GM18526 (cell line): Measurements from ENCODE around the gene CEP41.

Source experiments
- POLR2A ChIP-seq: IDR thresholded peaks from 3 replicates; pipeline ENCODE4 v1.6.1; 2011; ENCODE audit not compliant: insufficient read length; ENCODE audit errors: extremely low read depth

Gene CEP41

DNA sequence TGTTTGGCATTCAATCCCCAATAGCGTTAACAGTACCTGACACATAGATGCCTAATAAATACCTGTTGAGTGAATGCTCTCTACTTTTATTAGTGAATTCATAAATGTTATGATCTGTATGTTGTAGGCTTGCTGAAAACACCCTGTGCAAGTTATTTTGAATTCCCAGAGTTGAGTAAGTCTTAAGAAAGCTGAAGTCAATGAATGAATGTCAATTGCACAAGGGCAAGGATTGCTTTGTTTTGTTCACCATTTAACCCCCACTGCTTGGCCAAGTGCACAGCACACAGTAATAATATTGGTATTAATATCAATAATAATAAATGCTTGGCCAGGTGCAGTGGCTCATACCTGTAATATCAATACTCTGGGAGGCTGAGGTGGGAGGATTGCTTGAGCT is 50.3 kb downstream of the CEP41 start:
- no peak for TF ChIP-seq POLR2A

GRCh38 chr7:130388671-130389070 is 52.1 kb downstream of the CEP41 start:
- no peak for TF ChIP-seq POLR2A

DNA sequence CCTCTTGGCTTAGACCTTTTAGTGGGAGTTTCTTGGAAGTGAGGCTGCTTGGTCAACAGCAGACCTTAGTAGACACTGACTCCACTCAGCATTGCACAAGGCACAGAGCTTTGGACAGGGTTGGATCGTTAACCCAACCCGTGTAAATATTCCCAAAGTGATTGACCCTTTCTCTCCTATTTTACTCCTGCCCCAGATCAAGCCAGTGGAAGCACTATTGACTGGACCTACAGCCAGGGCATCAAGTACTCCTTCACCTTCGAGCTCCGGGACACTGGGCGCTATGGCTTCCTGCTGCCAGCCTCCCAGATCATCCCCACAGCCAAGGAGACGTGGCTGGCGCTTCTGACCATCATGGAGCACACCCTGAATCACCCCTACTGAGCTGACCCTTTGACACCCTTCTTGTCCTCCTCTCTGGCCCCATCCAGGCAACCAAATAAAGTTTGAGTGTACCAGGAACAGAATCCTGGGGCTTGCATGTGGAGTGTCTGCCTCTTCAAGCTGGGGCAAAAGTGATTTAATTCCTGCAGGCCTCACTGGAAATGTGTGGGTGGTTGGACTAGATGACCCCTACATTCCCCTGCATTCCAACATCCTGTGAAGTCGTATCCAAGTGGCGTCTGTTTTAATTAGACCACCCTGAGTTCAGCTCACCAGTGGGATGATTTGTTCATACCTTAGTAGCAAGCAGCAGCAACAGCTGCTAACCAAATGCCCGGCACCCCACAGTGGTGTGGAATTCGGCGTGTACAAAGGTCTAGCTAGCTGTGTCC is 53.0 kb downstream of the CEP41 start:
- TF ChIP-seq POLR2A: no peak

- no peak for TF ChIP-seq POLR2A
These were observed 53.5 kb downstream of the CEP41 start for GRCh38 chr7:130387306-130387627.

DNA sequence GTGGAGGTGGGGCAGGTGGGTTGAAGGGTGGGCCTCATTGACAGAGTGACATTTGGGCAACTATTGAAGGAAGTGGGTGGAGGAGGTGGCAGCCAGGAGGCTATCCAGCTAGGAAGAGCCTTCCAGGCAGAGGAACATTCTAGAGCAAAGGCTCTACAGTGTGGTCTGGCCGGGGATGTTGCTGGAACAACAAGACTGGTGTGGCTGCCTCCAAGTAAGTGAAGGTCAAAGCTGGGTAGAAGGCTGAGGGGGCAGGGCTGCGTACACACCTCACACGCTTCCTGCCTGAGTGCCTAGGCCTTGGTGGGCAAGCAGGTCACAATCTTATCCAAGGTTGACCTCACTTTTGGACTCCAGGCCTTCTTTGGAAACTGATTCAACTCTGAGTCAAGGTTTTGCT is 53.9 kb downstream of the CEP41 start:
- no peak for TF ChIP-seq POLR2A

GRCh38 chr7:130385600-130386066 is 55.2 kb downstream of the CEP41 start:
- no peak for TF ChIP-seq POLR2A

- TF ChIP-seq POLR2A: no peak
These were observed 55.8 kb downstream of the CEP41 start for GRCh38 chr7:130384841-130385599.

- no peak for TF ChIP-seq POLR2A
These were observed 56.4 kb downstream of the CEP41 start for GRCh38 chr7:130384371-130384801.

DNA sequence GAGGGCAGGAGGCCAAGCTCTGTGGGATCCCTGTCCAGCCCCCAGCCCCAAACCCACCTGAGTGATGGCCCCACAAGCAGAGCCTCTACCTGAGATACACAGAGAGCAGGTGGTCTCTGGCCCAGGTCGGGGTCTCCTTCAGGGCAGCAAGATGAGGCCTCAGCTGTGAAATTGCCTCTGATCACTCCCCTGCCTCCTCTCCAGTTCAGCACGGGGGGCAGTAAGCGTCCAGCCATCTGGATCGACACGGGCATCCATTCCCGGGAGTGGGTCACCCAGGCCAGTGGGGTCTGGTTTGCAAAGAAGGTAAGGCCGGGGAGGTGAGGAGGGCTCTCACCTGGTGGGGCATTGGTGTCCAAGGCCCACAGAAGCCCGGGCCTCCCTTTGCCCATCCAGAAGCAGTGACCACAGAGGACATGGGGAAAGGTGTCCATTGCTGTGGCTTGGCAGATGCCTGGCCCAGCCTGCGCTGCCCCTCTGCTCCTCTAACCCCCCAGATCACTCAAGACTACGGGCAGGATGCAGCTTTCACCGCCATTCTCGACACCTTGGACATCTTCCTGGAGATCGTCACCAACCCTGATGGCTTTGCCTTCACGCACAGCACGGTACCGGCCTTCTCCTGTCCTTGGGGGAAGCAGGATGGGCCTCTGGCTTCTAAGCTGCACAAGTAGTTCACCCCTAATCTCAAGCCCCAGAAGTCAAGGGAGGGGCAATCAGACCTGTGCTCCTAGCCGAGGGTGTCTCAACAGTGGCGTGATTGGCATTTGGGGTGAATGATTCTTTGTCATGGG is 57.4 kb downstream of the CEP41 start:
- TF ChIP-seq POLR2A: no peak

- no peak for TF ChIP-seq POLR2A
These were observed 59.1 kb downstream of the CEP41 start for GRCh38 chr7:130381468-130382312.

DNA sequence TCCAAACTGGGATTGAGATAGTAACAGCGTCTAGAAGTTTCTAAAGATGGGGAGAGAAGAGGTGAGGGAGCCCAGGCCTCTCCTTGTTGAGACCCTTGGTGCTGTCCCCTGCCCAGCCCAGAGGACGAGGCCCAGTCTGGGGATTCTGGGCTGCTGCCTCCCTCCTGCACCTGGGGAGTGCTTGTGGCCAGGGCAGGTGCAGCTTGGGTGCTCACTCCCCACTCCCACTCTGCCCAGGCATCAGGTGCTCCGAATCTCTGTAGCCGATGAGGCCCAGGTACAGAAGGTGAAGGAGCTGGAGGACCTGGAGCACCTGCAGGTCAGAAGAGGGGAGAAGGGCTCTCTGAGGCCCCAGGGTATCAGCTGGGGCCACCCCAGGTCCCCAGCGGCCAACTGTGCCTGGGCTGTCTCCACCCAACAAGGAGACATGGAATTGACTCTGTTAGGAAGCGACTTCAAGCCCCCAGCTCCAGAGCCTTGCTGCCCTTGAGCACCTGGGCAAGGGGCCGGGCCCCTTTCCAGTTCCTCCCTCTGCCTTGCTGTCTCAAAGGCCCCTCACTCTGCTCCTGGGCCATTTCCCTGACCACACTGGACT is 59.9 kb downstream of the CEP41 start:
- no peak for TF ChIP-seq POLR2A

DNA sequence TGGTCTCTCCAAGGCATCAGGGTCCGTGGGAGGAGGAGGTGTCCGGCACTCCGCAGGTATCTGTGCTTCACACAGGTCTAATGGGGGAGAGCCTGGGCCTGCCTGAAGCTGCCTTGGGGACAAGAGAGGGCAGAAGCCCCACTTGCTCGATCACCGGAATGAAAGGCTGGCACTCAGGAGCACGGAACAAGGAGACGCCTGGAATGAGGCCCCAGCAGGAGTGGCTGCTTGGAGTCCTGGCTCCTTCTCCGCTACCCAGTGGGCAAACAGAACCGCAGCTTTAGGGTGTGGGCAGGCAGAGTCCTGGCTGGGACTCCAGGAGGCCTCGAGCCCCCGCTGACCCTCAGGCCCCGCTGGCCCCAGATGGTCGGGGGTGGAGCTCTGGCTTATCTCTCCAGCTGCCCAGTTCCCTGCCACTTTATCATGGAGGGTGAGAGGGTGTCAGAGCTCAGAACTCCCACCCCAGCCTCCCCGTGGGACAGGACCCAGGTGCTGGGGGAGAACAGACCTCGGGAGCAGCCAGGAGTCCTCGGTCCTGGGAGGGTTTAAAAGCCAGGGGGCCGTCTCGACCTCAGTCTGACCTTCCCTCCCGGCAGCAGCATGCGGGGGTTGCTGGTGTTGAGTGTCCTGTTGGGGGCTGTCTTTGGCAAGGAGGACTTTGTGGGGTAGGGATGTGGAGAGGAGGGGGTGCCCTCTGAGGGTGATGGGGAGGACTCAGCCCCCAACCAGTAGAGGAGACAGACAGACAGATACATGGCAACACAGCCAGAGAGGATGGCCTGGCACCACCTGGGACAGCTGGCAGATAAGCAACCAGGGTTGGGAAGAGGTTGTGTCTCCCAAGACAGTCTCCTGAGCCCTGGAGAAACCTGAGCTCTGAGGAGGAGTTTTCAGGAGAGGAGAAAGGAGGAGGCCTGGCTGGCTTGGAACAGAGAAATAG is 60.6 kb downstream of the CEP41 start, which contains the start of gene CPA1:
TSS of gene CPA1 (plus strand) at position 574 of the 940 bp plus-strand sequence. CDS start at position 601, 27 bp downstream.
- no peak for TF ChIP-seq POLR2A

DNA sequence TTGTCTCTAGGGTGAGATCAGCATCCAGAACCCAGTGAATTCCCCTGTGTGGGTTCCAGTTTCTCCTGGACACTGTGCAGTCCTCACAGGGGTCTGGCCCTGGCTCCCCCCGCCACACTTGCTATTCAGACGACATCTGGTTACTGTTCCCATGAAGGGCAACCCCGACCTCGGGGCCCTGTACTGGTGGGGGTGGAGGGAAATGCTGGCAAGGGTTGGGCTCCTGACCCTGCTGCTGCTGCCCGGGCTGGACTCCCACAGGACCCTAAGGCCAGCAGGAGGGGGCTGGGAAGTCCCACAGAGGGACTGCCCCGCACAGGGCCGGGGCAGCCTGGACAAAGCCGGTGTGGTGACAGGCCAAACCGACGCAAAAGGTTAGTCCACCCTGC is 61.3 kb downstream of the CEP41 start:
- TF ChIP-seq POLR2A: no peak
